Measurements from ENCODE around the gene RXFP2.

RXFP2 gene

GRCh38 chr13:31768351-31768750 is 29.0 kb downstream of the RXFP2 start:
- no peak for DNase-seq

GRCh38 chr13:31769575-31769974 is 30.2 kb downstream of the RXFP2 start:
- DNase-seq, result no peak

GRCh38 chr13:31772231-31772630 is 32.9 kb downstream of the RXFP2 start:
- DNase-seq, result no peak

GRCh38 chr13:31773538-31773937 is 34.2 kb downstream of the RXFP2 start:
- no peak for DNase-seq

- DNase-seq, result no peak
Measured at GRCh38 chr13:31774186-31774750, 34.9 kb downstream of the RXFP2 start.

GRCh38 chr13:31775148-31775547 is 35.8 kb downstream of the RXFP2 start:
- no peak for DNase-seq

GRCh38 chr13:31775686-31776085 is 36.4 kb downstream of the RXFP2 start:
- DNase-seq, result peak in 10 of 56 donors; percentile 2 to 21 (median 5)

GRCh38 chr13:31781064-31781463 is 41.7 kb downstream of the RXFP2 start:
- no peak for DNase-seq

GRCh38 chr13:31786011-31786410 is 46.7 kb downstream of the RXFP2 start:
- no peak for DNase-seq

- no peak for DNase-seq
Measured at GRCh38 chr13:31790992-31791391, 51.7 kb downstream of the RXFP2 start.

- DNase-seq, result no peak
Measured at GRCh38 chr13:31793246-31793645, 53.9 kb downstream of the RXFP2 start.

- DNase-seq, result no peak
Measured at GRCh38 chr13:31794452-31794851, 55.1 kb downstream of the RXFP2 start.

- DNase-seq, result no peak
Measured at GRCh38 chr13:31797154-31797775, 57.9 kb downstream of the RXFP2 start.

GRCh38 chr13:31798189-31798588 is 58.9 kb downstream of the RXFP2 start:
- DNase-seq, result no peak

- no peak for DNase-seq
Measured at GRCh38 chr13:31801088-31801487, 61.8 kb downstream of the RXFP2 start.

GRCh38 chr13:31803311-31803710 is 64.0 kb downstream of the RXFP2 start:
- no peak for DNase-seq

GRCh38 chr13:31805841-31806240 is 66.5 kb downstream of the RXFP2 start:
- DNase-seq, result no peak

- no peak for DNase-seq
Measured at GRCh38 chr13:31807090-31807541, 67.8 kb downstream of the RXFP2 start.

- no peak for DNase-seq
Measured at GRCh38 chr13:31814536-31814935, 75.2 kb downstream of the RXFP2 start.

- no peak for DNase-seq
Measured at GRCh38 chr13:31815361-31816144, 76.2 kb downstream of the RXFP2 start.

- no peak for DNase-seq
Measured at GRCh38 chr13:31818236-31818635, 78.9 kb downstream of the RXFP2 start.

GRCh38 chr13:31824705-31825517 is 85.6 kb downstream of the RXFP2 start:
- DNase-seq, result peak in 8 of 56 donors; percentile 1 to 30 (median 6)

Data from nucleus accumbens (tissue), 56 donors.